ENCODE measurements around the gene TDRD9.
A peak's percentile ranks its signal among the peaks of the same experiment; 100 is the strongest.

Gene TDRD9

DNA sequence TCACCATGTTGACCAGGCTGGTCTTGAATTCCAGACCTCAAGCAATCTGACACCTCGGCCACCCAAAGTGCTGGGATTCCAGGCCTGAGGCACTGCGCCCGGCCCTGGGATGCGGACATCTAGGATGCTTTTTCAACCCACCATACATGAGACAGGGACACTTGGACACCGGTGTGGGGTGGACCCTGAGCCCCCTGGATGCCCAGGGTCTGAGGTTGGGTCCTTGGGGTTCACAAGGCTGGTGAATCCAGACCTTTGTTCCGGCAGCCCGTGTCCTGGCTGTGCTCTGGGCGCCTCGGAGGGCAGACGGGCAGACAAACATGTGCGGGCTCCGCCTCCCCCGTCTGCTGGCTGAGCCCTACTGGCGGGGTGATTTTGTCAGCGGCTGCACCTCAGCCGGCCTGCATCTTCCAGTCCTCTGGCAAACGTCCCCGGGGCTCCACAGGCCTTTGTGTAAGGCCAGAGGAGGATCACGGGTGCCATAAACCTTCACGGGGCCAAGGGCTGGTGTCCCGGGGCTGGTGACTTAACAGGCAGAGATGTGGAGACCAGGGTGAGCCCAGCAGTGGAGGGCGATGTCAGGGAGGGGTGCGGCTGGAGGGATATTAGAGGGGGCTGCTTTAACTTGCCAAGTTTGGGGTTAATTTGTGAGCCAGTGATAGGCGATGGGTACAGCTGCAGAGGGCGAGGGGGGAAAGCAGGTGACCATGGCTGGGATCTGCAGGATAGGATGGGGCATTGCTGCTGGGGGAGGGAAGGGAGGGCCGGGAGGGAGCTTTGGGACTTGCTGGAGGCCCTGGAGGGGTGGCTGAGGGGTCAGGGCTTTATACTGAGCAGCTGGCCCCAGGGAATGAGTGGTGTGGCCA, 163.0 kb downstream of the TDRD9 start:
- DNase-seq = no peak

DNA sequence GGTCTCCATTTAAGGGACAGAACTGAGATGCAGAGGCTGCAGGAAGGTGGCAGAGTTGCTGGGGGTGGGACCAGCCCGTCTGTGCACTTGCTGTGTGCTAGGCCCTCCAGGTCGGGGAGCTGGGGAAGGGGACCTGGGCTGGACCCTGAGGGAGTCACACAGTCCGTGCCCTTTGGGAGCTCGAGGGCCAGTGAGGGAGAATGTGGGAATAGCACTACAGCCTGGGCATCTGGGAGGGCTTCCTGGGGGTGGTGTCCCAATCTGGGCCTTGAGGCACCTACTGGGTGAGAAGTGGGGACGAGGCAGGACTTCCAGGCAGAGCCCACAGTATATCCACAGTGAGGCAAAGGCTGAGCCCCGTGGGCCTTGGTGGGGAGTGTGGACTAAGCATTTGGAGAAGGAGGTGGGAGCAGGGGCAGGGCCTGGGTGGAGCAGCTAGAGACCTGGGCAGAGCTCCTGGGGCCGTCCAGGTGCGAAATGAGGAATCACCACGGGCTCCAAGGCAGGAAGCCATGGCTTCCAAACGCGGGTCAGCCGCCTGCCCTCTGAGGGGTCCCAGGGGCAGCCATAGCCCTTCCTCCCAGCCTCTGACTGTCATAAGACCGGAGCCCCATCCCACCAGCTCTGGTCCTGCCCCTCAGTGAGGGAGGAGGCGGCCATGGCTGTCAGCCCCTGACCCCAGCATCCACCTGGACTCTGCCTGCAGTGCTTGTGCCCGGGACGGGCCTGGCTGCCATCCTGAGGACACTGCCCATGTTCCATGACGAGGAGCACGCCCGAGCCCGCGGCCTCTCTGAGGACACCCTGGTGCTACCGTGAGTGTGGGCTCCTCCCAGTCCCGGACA, 163.9 kb downstream of the TDRD9 start:
- DNase-seq = no peak

DNA sequence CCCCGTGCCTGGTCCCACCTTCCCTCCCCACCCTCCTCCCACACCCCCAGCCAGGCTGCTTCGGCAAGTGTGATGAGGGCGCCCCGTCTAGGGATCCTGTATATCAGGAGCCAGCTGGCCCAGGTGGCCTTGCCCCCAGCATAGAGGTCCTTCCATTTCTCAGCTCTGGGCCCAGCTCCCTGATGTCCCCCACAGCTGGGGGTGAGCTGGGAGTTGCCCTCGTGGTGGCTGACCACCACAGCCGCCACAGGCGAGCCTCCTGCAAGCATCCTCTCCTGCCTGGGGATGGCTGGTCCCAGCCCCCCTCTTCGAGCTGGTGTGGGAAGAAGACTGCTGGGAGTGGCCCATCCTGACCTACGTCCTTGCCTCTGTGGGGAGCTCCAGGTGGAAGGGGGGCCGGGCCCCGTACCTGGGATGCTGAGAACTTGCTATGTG, 164.7 kb downstream of the TDRD9 start:
- DNase-seq = no peak

DNA sequence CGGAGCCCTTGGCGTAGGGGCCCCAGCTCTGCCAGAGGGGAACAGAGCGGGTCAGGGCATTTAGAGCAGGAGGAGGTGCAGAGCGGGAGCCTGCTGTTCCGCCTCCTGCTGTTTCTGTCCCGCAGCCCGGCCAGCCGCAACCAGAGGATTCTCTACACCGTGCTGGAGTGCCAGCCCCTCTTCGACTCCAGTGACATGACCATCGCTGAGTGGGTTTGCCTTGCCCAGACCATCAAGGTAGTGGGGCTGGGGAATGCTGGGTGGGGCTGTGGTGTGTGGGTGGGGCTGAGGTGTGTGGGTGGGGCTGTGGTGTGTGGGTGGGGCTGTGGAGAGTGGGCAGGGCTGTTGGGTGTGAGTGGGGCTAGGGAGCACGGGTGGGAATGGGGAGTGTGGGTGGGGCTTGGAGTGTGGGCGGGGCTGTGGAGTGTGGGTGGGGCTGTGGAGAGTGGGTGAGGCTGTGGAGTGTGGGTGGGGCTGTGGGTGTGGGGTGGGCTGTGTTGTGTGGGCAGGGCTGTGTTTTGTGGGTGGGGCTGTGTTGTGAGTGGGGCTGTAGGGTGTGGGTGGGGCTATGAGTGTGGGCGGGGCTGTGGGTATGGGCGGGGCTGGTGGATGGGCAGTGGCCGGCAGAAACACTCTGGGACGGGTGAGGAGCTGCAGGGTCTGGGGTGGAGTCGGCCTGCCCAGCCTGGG, 165.3 kb downstream of the TDRD9 start:
- no peak for DNase-seq

DNA sequence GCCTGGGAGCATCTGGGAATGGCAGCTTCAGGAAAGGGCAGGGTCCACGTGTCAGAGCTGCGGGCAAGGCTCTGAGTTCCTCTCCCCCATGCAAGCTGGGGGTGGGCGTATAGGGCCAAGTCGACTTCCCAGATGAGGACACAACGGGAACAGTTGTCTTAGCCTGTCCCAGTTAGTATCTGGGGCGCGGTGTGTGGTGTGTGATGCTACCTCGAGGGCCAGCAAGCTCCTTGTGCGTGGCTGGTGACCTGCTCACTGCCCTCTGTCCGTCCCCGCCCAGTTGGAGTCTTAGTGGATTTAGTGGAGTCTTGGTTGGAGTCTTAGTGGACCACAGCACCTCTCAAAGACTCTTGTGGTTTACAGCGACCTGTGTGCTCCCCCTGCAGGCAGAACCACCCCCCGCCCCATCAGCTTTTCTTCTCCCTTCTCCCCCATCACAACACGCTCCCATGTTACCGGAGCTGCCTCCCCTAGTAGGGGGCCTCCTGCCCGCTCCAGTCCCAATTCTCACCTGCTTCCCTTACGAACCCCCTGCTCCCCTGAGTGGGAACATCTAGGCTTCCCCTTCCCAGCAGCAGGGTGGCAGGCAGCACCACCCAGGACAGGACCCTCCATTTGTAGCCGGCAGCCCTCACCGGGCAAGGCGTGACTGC, 165.9 kb downstream of the TDRD9 start:
- no peak for DNase-seq

DNA sequence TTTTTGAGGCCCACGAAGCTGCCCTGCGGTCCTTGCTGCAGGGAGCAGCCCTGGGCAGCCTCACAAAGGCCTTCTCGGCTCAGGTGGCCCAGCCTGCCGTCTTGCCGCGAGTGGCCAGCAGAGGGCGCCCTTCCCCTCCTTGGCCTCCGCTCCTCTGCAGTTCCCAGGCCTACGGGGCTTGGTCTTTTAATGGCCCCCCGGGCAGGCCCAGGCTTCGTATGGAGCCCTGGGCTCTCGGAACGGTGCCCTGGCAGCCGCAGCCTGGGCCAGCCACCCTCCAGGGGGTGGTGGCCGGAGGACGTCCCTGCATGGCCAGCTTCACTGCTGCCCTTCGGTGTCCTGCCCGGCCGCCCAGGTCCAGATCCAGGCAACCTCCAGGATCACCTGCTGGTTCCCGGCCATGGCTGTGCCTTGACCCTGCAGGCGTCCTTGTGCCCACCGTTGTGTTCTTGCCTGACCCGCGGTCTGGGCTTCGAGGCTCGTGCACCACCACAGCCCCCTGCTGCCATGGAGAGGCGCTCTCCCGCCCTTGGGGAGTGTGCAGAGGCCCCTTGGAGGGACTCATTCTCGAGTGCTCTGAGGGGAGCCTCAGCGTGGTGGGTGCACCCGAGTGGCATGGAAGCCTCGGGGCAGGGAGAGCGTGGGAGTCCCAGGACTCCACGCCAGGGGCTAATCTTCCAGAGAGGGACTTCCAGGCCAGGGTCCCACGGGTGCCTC, 166.6 kb downstream of the TDRD9 start:
- DNase-seq = peak; percentile 26

DNA sequence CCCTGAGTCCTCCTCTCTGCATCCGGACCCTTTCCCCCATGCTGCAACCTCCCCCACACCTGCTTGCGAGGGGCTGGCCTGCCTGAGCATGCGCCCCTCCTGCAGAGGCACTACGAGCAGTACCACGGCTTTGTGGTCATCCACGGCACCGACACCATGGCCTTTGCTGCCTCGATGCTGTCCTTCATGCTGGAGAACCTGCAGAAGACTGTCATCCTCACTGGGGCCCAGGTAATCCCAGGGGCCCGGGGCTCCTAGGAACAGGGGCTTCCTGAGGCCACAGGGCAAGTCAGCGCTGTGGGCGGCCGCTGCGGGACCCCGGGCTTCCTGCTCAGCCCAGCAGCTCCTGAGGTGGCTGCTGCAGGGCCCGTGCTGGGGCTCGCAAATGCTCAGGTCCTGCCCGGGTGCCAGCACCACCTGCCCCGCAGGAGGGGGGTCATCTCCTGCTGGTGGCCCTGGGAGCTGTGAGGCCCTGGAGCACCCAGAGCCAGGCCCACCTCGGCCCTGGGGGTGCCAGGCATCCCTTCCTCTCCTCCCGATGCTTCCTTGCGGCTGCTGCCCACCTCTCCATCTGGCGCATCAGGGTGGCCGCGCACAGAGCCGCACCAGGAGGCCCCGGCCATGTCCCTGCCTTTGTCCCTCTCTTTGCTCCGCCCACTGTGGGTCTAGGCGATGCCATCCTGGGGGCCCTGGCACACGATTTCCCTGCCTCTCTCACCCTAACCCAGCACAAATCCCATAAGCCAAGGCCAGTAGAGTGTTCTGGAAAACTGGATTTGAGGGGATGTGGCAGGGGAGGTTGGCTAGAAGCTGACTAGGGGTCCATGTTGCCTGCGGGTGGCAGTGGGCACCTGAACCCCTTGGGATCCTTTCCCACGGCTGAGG, 167.4 kb downstream of the TDRD9 start:
- no peak for DNase-seq

DNA sequence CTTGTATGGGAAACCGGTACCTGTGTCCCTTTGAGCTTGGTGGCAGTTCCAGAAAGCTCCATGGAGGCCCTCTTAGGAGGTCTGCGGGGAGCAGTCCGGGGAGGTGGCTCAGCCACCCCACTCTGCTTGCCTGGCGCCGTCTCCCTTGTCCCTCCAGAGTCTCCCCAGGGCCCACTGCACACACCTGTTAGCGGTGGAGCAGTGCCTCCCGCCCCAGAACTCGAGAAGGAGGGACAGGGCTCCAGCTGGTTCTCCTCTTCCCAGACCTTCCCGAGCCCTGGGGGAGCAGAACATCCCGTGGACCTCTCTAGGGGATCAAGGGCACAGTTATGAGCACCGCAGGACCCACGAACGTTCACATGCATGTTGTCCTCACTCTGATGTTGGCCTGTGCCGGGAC, 168.1 kb downstream of the TDRD9 start:
- no peak for DNase-seq

DNA sequence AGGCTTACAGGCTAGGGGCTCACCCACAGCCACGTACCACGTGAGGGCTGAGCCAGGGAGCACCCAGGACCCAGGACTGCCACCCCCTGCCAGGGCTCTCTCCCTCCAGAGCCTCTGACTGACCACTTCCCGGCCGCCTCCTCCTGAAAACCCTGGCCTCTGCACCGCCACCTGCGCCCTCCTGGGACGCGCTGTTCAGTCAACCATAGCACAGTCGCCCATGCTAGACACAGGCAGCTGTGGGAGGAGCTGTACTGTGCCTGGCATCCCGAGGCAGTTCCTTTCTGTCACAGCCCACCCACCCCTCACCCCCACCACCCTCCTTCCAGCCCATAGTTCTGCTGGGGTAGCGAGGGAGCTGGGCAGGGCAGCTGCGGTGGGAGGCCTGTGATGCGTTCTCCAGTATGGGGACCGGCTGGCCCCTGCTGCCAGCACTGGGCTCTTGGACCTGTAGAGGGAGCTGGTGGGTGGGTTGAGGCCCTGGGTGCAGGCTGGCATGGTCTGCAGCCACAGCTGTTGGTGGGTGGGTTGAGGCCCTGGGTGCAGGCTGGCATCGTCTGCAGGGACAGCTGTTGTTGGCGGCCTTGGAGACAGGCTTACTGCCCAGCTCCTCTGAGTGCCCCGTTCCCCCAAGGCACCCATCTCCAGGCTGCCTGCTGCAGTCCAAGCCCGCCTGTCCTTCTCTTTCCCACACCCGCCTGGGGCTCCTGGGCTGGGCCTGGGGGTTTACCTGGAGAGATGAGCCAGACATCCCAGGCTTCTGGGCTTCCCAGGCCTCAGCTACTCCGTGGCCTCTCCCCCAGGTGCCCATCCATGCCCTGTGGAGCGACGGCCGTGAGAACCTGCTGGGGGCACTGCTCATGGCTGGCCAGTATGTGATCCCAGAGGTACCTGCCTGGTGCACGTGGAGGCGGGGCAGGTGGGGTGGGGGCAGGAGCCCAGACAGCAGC, 168.8 kb downstream of the TDRD9 start:
- no peak for DNase-seq

DNA sequence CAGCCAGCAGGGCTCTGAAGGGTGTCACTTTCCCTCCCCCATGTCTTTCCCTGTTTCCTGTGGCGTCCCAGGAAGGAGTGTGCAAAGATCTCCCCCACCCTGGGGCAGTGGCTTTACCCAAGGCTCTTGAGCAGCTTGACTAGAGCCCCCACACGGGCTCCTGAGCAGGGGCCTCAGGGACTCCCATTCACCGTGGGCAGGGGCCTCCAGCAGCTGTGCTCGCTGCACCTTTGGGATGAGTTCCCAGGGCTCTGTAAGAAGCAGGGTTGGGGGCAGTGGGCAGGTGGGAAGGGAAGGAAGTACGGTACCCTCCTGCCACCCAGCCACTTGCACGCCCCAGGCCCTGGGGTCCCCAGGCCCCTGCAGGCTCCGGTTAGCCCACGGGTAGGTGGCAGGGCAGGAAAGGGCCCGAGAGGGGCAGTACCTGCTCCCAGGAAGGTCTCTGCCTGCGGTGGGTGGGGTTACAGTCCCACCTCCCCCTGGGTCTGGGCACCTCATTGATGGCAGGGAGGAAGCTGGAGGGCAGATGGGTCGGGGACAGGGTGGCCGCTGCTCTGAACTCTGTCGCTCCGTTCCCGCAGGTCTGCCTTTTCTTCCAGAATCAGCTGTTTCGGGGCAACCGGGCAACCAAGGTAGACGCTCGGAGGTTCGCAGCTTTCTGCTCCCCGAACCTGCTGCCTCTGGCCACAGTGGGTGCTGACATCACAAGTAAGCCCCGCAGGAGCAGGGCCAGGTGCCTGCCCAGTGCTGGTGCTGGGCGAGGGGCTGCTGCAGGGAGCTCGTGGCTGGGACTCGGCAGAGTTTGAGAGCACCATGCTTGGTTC, 170.2 kb downstream of the TDRD9 start:
- no peak for DNase-seq

DNA sequence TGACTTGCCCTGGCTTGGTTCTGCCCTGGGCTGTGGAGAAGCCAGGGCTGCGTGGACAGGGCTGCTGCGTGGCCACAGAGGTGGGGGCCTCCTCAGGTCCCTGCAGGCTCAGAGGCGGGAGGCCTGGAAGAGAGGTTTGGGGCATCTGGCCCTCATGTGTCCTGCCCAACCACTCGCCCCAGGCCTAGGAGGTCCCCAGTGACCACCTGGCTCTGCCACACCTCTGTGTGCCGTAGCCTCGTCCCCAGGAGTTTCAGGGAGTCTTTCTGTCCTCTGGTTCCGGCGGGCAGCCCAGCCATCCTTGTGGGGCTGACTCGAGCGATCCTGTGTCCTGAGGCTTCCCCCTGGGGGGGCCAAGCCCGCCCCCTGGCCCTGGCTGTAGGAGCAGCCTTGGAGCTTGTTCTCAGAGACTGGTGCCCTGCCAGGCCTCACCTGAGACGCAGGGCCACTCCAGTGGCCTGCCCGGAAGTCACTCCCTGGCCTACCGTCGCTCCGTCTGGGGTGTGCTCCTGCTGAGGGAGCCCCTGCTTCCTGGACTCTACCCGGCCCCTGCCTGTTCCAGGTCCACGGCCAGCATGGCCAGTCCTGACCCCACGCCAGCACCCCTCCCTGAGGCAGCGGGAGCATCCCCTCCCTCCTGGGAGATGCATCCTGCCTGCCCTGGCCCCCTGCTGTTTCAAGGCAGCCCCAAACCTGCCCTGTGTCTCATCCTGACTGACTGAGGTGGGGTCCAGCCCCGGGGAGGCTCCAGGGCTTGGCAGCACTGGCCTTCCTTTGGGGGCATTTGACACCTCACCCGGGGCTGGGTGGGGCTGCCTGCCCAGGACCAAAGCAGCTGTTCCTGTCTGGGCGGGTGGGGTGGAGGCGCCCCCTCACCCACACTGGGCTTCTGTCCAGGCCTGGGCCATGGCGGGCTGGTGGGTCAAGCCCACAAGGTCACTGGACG, 171.1 kb downstream of the TDRD9 start:
- DNase-seq = no peak

DNA sequence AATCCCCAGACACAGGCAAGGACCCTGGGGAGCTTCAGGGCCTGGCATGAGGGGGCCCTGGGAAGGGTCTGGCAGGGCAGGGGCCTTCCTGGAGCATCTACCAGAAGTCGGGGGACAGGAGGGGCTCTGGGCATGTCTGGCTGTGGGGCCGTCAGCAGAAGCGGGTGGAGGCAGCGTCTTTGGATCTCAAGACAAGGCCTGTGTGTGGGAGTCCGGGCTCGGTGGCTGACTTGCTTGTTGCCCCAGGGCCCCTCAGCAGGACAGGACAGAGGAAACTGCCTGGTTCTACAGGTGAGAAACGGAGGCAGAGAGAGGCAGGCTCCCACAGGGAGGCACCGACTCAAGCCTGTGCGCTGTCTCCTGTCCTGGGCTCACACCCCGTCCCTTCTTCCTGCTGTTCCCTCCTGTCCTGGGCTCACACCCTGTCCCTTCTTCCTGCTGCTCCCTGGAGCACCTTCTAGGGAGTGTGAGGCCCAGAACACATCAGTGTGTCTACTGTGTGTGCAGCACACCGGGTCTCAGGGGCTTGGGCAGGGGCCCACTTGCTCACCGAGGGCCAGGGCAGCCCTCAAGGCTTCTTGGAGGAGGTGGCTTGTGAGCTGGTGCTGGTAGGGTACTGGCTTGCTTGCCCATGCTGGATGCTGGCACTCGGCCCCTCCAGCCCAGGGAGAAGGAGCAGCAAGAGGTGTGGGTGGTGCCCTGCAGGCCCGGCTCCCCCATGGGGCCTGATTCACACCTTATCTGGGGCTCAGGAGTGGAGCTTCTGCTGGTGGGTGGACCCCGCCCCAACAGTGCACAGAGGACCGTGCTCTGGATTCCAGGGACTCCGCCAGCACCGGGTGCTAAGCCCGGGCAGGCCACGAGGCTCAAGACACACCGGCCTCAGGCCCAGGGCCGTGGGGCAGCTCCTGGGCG, 172.2 kb downstream of the TDRD9 start:
- DNase-seq = no peak

DNA sequence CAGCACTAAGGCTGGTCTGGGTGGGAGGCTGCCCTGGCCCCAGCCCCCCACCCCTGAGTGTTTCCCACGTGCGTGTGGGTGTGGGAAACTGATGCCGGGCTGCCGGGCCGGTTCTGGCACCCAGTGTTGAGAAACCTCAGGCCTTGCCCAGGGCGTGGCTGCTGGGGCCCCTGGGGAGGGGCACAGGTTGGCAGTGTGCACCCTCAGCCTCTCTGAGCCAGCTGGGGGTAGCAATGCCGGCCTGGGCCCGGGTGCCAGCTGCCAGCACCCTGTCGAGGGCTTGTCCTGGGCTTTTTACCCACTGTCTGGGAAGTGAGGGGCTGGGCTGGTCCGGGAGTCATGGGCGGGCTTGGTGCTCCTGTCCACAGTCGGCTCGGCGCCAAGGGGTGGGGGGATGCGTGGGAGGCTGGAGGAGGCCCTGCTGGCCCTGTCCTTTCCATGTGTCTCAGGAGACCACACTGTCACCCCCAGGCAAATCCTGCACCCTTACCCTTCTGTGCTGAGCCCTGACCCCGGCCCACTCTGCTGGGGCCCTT, 172.9 kb downstream of the TDRD9 start:
- no peak for DNase-seq

DNA sequence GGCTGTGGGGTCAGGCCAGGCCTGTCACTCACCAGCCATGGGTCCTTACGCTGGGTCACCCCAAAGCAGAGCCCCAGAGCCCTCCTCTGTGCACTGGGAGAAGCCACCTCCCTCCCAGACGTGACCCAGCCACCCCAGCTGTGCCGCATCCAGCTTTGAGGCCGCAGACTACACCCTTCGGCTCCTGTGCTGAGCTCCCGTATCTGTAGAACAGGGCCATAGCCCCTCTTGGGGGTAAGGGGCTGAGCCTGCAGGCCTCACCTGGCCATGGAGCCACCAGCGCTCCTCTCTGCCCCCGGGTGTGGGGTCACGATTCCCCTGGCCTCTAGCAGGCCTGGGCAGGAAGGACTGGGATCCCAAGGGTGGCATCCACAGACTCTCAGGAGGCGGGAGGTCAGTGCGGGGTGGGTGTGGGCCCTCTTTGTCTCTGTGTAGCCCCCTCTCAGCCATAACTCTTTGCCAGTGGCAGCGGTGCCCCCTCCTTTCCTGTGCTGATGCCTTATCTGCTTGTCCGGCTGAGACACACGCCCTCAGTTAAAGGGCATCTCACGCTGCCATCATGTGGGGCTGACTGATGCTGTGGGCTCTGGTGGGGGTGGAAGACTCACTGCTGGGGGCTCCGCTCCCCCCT, 173.5 kb downstream of the TDRD9 start:
- DNase-seq = no peak
